ENCODE results near the gene BLTP2.
"Not testable (repeated sequence)": the region's sequence is repeated elsewhere in the genome, so short reads cannot be mapped to it uniquely, and the experiment has no call there.

Gene BLTP2

DNA sequence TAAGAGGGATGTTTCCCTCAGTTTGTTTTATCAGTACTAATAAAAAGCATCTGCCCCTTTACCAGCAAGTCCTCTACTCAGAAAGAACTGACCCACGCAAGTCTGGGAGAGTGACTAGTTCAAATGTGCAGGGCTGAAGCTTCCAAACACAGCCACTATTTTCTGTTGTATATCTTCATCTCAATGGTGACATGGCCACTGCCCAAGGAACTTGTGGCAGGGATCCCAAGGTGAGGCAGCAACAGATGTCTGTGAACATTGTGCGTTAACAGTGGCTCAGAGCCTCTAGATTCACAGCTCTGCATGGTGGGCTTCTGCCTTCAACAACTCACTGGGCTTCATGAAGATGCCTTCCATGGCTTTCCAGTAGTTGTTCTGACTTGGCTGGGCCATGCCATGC lies 3.7 kb upstream of the BLTP2 start:
- no peak for DNase-seq (ENCODE audit: extremely low read depth in 1 of 2, low read depth in 1 of 2)

- DNase-seq (ENCODE audit: extremely low read depth in 1 of 2, low read depth in 1 of 2): no peak
Measured at GRCh38 chr17:28646039-28646754, 1.2 kb upstream of the BLTP2 start.

- no peak for DNase-seq (ENCODE audit: extremely low read depth in 1 of 2, low read depth in 1 of 2)
Measured at GRCh38 chr17:28645576-28645939, 600 bp upstream of the BLTP2 start.

DNA sequence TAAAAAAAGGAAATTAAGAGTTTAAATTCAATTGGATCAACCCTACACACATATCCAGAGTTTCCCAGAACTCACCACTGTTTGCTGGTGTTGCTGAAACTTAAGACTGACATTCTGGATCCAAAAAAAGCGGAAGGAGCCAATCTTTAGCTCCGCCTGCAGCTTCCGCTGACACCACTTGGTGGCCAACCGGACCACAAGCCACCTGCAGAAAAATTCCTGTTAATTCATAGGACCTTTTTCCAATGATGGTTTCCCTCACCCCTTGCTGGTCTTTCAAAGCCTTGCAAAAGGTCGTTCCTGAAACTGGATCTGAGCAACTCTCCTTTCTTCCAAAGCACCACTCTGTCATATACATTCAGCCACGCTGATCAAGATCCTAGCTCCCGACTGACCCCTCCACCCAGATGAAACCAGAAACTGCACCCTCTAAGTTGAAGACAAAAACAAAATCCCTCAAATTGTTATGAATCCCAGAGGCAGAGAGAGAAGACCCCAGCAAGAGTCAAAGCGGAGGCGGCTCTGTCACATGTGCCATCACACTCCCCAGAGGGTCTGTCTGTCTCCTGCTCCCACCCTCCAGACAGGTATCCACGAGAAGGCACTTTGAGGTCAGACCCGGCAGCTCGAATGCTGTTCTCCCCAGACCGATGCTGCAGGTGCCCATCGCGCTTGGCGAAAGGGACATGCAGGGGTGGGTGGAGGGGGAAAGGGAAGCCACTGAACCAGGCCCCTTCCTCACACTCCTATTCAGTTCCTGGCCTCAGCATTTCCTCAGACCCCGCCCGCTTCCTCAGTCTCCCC lies 773 bp downstream of the BLTP2 start:
- peak in 1 of 2 donors; percentile 2 for DNase-seq (ENCODE audit: extremely low read depth in 1 of 2, low read depth in 1 of 2)

DNA sequence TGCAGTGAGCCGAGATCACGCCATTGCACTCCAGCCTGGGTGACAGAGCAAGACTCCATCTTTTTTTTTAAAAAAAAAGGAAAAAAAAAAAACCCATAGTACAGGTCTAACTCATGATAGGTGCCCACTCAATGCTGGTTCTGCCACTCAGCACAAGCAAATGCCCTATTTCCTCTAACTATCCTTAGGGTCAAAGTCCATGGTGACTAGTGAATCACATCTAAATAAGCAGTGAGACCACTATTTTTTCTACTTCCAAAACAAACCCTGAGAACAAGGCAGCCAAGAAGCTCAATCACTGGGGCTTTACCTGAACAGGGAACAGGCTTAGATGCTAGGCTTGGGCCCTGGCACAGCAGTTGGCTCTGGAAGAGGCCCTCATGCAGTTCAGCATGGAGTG lies 3.4 kb downstream of the BLTP2 start:
- no peak for DNase-seq (ENCODE audit: extremely low read depth in 1 of 2, low read depth in 1 of 2)

GRCh38 chr17:28635506-28635905 lies 9.5 kb downstream of the BLTP2 start:
- no peak for DNase-seq (ENCODE audit: extremely low read depth in 1 of 2, low read depth in 1 of 2)

DNA sequence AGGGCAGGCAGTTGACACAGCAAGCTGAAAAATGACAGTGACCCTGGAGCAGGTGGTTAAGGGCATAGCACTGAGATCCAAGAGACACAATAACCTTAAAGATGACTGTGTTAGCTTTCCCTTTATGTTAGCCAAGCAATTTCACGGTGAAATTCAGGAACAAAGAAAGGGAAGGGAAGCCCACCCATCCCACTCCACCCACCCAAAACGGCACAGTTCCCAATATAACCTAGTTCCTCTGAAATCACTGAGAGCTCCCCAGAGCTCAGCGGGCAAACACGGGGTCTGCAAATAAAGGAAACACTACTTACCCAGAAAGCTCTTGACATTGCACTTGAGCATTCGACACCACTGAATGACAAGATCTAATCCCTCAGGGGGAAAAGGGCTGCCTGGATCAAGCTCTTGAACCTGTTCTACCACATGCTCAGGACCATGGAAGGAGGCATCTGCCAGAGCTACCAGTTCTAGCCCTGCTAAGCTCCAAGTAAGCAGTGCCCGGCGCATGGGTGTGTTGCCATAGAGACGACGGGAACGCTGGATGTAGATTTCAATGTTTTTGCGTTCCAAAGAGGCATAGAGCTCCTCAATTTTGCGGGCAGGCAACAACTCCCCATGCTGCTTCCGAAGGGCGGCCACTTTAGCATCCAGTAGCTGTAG lies 10.6 kb downstream of the BLTP2 start:
- DNase-seq (ENCODE audit: extremely low read depth in 1 of 2, low read depth in 1 of 2): no peak

DNA sequence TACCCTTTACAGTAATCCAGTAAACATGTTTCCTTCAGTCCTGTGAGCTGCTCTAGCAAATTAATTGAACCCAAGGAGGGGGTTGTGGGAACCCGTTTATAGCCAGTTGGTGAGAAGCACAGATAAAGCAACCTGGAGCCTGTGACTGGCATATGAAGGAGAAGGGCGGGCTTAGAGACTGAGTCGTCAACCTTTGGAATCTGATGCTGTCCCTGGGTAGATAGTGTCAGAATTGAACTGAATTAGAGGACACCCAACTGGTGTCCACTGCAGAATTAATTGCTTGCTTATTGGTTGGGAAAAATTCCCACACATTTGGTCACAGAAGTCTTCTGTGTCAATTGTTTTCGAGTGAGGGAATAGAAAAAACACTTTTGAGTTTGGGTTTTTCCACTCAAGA lies 18.1 kb downstream of the BLTP2 start:
- no peak for DNase-seq (ENCODE audit: extremely low read depth in 1 of 2, low read depth in 1 of 2)

GRCh38 chr17:28624148-28624547 lies 20.8 kb downstream of the BLTP2 start:
- DNase-seq (ENCODE audit: extremely low read depth in 1 of 2, low read depth in 1 of 2): no peak

- no peak for DNase-seq (ENCODE audit: extremely low read depth in 1 of 2, low read depth in 1 of 2)
Measured at GRCh38 chr17:28623696-28624095, 21.3 kb downstream of the BLTP2 start.

DNA sequence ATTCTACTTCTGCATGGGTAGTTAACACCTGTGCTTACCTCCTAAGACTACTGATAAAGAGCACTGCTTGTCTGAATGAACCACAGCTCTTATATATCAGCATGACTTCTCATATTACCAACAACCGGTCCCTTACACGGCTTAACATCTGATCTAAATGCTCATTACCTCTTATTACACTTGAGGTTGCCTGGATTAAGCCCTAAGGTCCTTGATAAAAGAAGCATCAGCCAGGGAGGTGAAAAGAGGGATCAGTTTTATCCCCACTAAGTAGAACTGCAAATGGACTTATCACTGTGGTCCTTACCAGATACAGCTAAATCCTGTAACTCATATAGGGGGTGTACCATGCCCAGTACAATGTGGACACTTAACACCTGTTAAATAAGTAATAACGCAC lies 22.8 kb downstream of the BLTP2 start:
- DNase-seq (ENCODE audit: extremely low read depth in 1 of 2, low read depth in 1 of 2): no peak

GRCh38 chr17:28620010-28620409 lies 24.9 kb downstream of the BLTP2 start:
- no peak for DNase-seq (ENCODE audit: extremely low read depth in 1 of 2, low read depth in 1 of 2)

- no peak for DNase-seq (ENCODE audit: extremely low read depth in 1 of 2, low read depth in 1 of 2)
Measured at GRCh38 chr17:28618464-28618863, 26.5 kb downstream of the BLTP2 start.

- no peak for DNase-seq (ENCODE audit: extremely low read depth in 1 of 2, low read depth in 1 of 2)
Measured at GRCh38 chr17:28616281-28616680, 28.7 kb downstream of the BLTP2 start.

GRCh38 chr17:28615260-28615940 lies 29.6 kb downstream of the BLTP2 start:
- no peak for DNase-seq (ENCODE audit: extremely low read depth in 1 of 2, low read depth in 1 of 2)

DNA sequence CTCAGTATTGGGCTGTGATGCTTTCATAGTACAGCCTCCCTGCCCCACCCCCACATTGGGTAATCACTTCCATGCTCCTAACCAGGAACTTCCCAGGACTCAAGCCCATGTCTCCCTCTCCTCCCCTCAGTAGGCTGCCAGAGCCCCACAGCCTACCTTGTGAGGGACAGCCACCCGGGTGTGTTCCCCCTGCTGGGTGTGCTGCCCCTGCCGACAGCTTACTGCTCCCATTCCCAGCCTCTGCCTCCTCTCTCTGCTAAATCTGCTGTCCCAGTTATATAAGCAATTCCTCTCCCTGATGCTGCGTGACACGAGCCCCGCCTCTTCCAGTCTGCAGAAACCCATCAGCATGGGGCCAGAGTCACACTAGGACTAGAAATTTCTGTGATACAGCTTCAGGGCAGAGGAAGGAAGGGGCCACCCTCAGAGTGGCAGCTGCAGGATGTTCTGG lies 31.0 kb downstream of the BLTP2 start, which contains the start of gene RSKR:
TSS of gene RSKR (minus strand) at position 255 of the 451 bp plus-strand sequence. CDS start at position 231, 24 bp downstream.
- no peak for DNase-seq (ENCODE audit: extremely low read depth in 1 of 2, low read depth in 1 of 2)

- no peak for DNase-seq (ENCODE audit: extremely low read depth in 1 of 2, low read depth in 1 of 2)
Measured at GRCh38 chr17:28612936-28613872, 31.8 kb downstream of the BLTP2 start.

DNA sequence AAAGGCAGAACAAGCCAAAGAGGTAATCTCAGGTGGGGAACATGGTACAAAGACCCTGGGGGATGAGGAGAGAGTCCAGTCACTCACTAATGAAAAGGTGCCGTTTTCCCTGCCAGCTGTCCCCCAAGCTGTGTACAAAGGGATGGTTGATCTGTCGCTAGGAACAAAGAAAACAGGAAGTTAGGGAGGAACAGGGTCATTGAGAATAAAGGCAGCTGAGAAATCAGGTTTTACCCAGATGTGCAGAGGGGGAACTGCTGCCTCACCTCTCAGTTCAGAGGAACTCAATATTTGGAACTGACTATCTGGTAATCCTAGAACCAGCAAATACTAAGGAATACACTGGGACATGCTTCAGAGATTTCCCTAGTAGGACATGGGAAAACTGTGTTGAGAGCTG lies 32.4 kb downstream of the BLTP2 start:
- no peak for DNase-seq (ENCODE audit: extremely low read depth in 1 of 2, low read depth in 1 of 2)

GRCh38 chr17:28610376-28610775 lies 34.6 kb downstream of the BLTP2 start:
- DNase-seq (ENCODE audit: extremely low read depth in 1 of 2, low read depth in 1 of 2): no peak

DNA sequence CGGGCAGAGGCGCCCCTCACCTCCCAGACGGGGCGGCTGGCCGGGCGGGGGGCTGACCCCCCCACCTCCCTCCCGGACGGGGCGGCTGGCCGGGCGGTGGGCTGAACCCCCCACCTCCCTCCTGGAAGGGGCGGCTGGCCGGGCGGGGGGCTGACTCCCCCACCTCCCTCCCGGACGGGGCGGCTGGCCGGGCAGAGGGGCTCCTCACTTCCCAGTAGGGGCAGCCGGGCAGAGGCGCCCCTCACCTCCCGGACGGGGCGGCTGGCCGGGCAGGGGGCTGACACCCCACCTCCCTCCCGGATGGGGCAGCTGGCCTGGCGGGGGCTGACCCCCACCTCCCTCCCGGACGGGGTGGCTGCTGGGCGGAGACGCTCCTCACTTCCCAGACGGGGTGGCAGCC lies 40.9 kb downstream of the BLTP2 start:
- not testable (repeated sequence) for DNase-seq (ENCODE audit: extremely low read depth in 1 of 2, low read depth in 1 of 2)
